Dendritic cell treated with granulocyte-macrophage colony-stimulating factor and Interleukin-4, amounts not matched to agents 40 ng/mL and 50 ng/mL, for 4 days (primary cell): ENCODE results near the gene NDUFV1.
"Not testable (repeated sequence)": the region's sequence is repeated elsewhere in the genome, so short reads cannot be mapped to it uniquely, and the experiment has no call there.

Source experiments
- H3K27ac Mint-ChIP-seq: one replicate; pipeline ENCODE4 v1.8.0; 2022; ENCODE audit warnings: mild to moderate bottlenecking, mixed read lengths
- H3K27me3 Mint-ChIP-seq: one replicate; pipeline ENCODE4 v1.8.0; 2022; ENCODE audit warnings: mild to moderate bottlenecking, mixed read lengths
- H3K36me3 Mint-ChIP-seq: one replicate; pipeline ENCODE4 v1.8.0; 2022; ENCODE audit warnings: low read depth, mixed read lengths
- H3K4me1 Mint-ChIP-seq: one replicate; pipeline ENCODE4 v1.8.0; 2022; ENCODE audit warnings: low read depth, mixed read lengths
- H3K4me3 Mint-ChIP-seq: one replicate; pipeline ENCODE4 v1.8.0; 2022; ENCODE audit warnings: mild to moderate bottlenecking, moderate library complexity, mixed read lengths
- H3K9me3 Mint-ChIP-seq: one replicate; pipeline ENCODE4 v1.8.0; 2022; ENCODE audit warnings: mixed read lengths
- intact Hi-C: fragments of 100-400 bp; cut with micrococcal nuclease; formaldehyde crosslinking; loops from one replicate; pipeline ENCODE4 v1.15.0; 2022

The NDUFV1 gene

DNA sequence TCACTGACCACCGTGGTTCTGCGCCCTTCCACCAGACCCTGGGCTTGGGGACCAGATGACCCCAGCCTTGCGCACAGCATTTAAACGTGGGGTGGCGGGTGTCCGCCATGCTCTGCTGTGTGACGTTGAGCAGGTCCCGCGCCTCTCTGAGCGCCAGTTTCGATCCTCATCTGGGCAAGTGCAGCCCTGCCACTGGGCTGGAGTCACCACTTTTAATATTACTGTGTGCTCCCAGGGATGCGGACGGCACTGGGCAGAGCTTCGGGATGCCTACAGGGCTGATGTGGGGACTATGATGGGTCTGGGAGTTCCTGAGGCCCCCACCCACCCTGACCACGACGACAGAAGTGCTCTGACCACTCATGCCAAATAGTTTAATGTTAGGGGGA is 24.2 kb downstream of the NDUFV1 start:
- peak overlapping the region; percentile 92 for H3K27ac Mint-ChIP-seq
- H3K4me1 Mint-ChIP-seq, result peaks cover 13% of the 10 kb centered on the region
- no peaks in the 10 kb centered on the region for H3K9me3 Mint-ChIP-seq
- peak overlapping the region; percentile 84 for H3K4me3 Mint-ChIP-seq
- intact Hi-C loops, result no loop called here
- peaks cover 5% of the 10 kb centered on the region for H3K36me3 Mint-ChIP-seq
- H3K27me3 Mint-ChIP-seq, result peaks cover 11% of the 10 kb centered on the region

GRCh38 chr11:67631411-67631810 is 24.7 kb downstream of the NDUFV1 start:
- Mint-ChIP-seq H3K9me3 (no peaks in the 10 kb centered on the region), H3K27ac (no peak overlapping the region), H3K27me3 (peaks cover 11% of the 10 kb centered on the region), H3K4me1 (peaks cover 13% of the 10 kb centered on the region), H3K4me3 (no peak overlapping the region), H3K36me3 (peaks cover 5% of the 10 kb centered on the region)
- intact Hi-C loops, result no loop called here

DNA sequence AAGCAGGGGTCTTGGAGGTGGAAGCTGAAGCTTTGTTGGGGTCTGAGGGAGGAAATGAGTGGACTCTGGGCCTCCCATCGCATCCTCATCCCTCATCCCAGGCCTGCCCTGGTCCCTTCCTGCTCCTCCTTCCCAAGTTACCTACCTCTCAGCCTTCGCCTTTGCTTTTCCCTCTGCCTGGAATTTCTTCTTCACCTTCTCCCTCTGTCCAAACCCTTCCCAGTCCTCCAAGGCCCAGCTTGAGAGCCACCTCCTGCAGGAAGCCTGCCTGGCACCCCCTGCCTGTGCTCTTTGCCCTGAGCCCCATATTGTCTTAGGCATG is 25.1 kb downstream of the NDUFV1 start:
- Mint-ChIP-seq H3K27ac (peak overlapping the region; percentile 2), H3K27me3 (peaks cover 11% of the 10 kb centered on the region), H3K4me3 (no peak overlapping the region), H3K9me3 (no peaks in the 10 kb centered on the region), H3K4me1 (peaks cover 15% of the 10 kb centered on the region), H3K36me3 (peaks cover 5% of the 10 kb centered on the region)
- intact Hi-C loops, result no loop called here

GRCh38 chr11:67632175-67632981 is 25.6 kb downstream of the NDUFV1 start:
- Mint-ChIP-seq H3K36me3 (peaks cover 5% of the 10 kb centered on the region), H3K4me1 (peaks cover 20% of the 10 kb centered on the region), H3K27me3 (peaks cover 11% of the 10 kb centered on the region), H3K27ac (peak overlapping the region; percentile 2), H3K4me3 (no peak overlapping the region), H3K9me3 (no peaks in the 10 kb centered on the region)
- intact Hi-C loops, result no loop called here

DNA sequence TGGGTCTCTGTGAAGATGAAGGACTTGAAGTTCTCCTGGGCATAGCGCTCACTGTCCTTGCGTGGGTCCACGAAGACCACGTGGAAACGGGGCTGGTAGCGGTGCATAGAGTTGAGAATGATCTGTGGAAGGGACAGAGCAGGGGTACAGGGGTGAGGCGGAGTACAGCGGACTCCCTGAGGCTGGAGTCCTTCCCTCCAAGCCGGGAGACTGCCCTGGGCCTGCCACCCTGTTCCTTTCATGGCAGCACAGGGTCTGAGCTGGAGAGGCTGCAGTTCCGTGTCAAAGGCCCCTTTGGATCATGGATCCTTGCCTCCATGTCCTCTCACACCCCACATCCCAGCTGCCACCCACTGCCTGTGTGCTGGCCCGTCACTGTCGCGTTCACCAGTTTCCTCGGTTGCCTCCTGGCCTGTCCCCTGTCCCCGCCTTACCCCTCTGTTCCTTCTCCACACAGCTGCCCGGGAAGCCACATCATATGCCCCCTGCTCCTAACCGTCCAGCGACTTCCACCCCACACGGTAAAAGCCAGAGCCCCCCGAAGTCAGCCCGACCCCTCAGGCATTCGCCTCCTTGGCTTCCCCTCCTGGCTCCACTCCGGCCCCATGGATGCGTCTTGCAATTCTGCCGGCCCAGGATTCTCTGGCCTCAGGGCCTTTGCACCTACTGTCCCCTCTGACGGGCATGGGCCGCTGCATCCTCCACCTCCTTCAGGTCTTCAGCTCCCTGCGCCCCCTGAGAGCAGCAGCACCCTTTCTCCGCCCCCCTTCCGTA is 26.4 kb downstream of the NDUFV1 start:
- intact Hi-C loops, result no loop called here
- Mint-ChIP-seq H3K4me1 (peaks cover 18% of the 10 kb centered on the region), H3K27me3 (peaks cover 11% of the 10 kb centered on the region), H3K4me3 (no peak overlapping the region), H3K9me3 (no peaks in the 10 kb centered on the region), H3K36me3 (no peaks in the 10 kb centered on the region), H3K27ac (no peak overlapping the region)

GRCh38 chr11:67633758-67634365 is 27.1 kb downstream of the NDUFV1 start:
- Mint-ChIP-seq H3K4me3 (no peak overlapping the region), H3K27me3 (peaks cover 11% of the 10 kb centered on the region), H3K9me3 (no peaks in the 10 kb centered on the region), H3K27ac (no peak overlapping the region), H3K4me1 (peaks cover 18% of the 10 kb centered on the region), H3K36me3 (no peaks in the 10 kb centered on the region)
- intact Hi-C loops, result no loop called here

GRCh38 chr11:67634366-67635230 is 27.9 kb downstream of the NDUFV1 start:
- Mint-ChIP-seq H3K4me1 (peaks cover 18% of the 10 kb centered on the region), H3K4me3 (no peak overlapping the region), H3K27ac (no peak overlapping the region), H3K9me3 (no peaks in the 10 kb centered on the region), H3K27me3 (peaks cover 13% of the 10 kb centered on the region), H3K36me3 (no peaks in the 10 kb centered on the region)
- intact Hi-C loops, result no loop called here

- intact Hi-C loops, result no loop called here
- Mint-ChIP-seq H3K27ac (no peak overlapping the region), H3K4me1 (peaks cover 18% of the 10 kb centered on the region), H3K4me3 (no peak overlapping the region), H3K27me3 (peaks cover 17% of the 10 kb centered on the region), H3K9me3 (no peaks in the 10 kb centered on the region), H3K36me3 (no peaks in the 10 kb centered on the region)
These were observed 28.4 kb downstream of the NDUFV1 start for GRCh38 chr11:67635231-67635521.

DNA sequence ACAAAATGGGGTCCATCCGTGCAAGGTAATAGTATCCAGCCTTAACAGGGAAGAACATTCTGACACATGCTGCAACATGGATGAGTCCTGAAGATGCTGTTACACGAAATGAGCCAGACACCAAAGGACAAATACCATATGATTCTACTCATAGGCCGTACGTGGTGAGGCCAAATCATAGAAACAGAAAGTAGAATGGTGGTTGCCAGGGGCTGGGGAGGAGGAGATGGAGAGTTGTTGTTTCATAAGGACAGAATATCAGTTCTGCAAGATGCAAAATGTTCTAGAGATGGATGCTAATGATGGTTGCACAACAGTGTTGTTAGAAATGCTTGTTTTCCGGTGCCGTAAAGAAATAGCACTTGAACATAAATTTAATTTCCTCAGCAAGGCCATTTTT is 30.2 kb downstream of the NDUFV1 start:
- intact Hi-C loops, result no loop called here
- Mint-ChIP-seq H3K4me3 (no peak overlapping the region), H3K9me3 (no peaks in the 10 kb centered on the region), H3K27me3 (peaks cover 23% of the 10 kb centered on the region), H3K27ac (no peak overlapping the region), H3K4me1 (peaks cover 9% of the 10 kb centered on the region), H3K36me3 (no peaks in the 10 kb centered on the region)

DNA sequence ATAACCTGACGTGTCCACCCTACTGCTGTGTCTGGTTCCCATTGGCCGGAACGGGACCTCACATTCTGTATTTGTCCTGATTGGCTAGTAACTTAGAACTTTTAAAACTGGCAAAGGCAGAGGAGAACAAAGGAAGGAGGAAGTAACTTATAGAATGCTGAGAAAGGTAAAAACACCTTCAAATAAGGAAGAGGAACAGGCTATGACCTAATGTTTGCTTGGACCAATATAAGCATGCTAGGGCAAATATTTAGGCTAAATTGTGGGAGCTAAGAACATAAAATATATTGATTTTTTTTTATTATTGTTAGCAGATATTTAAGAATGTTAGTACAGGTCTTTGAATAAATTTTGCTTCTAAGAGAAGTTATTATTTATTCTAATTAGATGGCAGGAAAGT is 30.7 kb downstream of the NDUFV1 start:
- H3K4me3 Mint-ChIP-seq, intact Hi-C loops, H3K36me3 Mint-ChIP-seq, H3K9me3 Mint-ChIP-seq, H3K27ac Mint-ChIP-seq: not testable (repeated sequence)
- H3K4me1 Mint-ChIP-seq, result peaks cover 13% of the 10 kb centered on the region
- H3K27me3 Mint-ChIP-seq, result peaks cover 22% of the 10 kb centered on the region

GRCh38 chr11:67638535-67639437 is 32.0 kb downstream of the NDUFV1 start:
- peaks cover under 1% of the 10 kb centered on the region for H3K9me3 Mint-ChIP-seq
- H3K27ac Mint-ChIP-seq, result no peak overlapping the region
- peaks cover 18% of the 10 kb centered on the region for H3K27me3 Mint-ChIP-seq
- no peak overlapping the region for H3K4me3 Mint-ChIP-seq
- H3K36me3 Mint-ChIP-seq, result no peaks in the 10 kb centered on the region
- intact Hi-C loops, result no loop called here
- peaks cover 14% of the 10 kb centered on the region for H3K4me1 Mint-ChIP-seq

- H3K4me3 Mint-ChIP-seq, result no peak within 1 kb of the TSS
- peaks cover 14% of the 10 kb centered on the region for H3K4me1 Mint-ChIP-seq
- intact Hi-C loops, result no loop called here
- H3K27me3 Mint-ChIP-seq, result peaks cover 18% of the 10 kb centered on the region
- no peak within 1 kb of the TSS for H3K27ac Mint-ChIP-seq
- no peaks in the 10 kb centered on the region for H3K36me3 Mint-ChIP-seq
- peaks cover 7% of the 10 kb centered on the region for H3K9me3 Mint-ChIP-seq
These were observed 32.7 kb downstream of the NDUFV1 start, which contains the start of gene TBX10 for GRCh38 chr11:67639438-67639859. TBX10 (minus strand) TSS chr11:67639763; CDS start chr11:67639472, 291 bp downstream.
